Heart right ventricle (tissue), 16 donors: Measurements from ENCODE around the gene AFG1L. TPM values are rescaled to one million over a fixed set of nuclear protein-coding genes. Genes with fewer than 3 reads are reported as not detected.
A peak's percentile ranks its signal among the peaks of the same experiment; 100 is the strongest.

Source experiments
- ATAC-seq, 8 donors: fragments of 200-7000 bp; cut with Tn5 transposase; one replicate each; pipeline ENCODE4 v1.9.1; 2020; ENCODE audit warnings: mild to moderate bottlenecking in 8 of 8, moderate library complexity in 8 of 8, moderate number of reproducible peaks in 1 of 8
- DNase-seq, 2 donors: peaks; one replicate each; pipeline ENCODE4 v3.0.0-alpha.2; 2020
- H3K27ac ChIP-seq, 10 donors: fragments of 200-600 bp; sonication (generic) in 2 of 10; one replicate each; pipeline versions ENCODE4 v1.5.0 to v1.8.0; 2020 to 2022; ENCODE audit warnings: mild to moderate bottlenecking in 3 of 10
- H3K27me3 ChIP-seq, 7 donors: fragments of 200-600 bp; one replicate each; pipeline ENCODE4 v1.8.0; 2021 to 2022; ENCODE audit warnings: mild to moderate bottlenecking in 2 of 7
- H3K36me3 ChIP-seq, 9 donors: fragments of 200-600 bp; sonication (generic) in 1 of 9; one replicate each; pipeline versions ENCODE4 v1.5.0 to v1.8.0; 2020 to 2022; ENCODE audit warnings: mild to moderate bottlenecking in 2 of 9
- H3K4me1 ChIP-seq, 9 donors: fragments of 200-600 bp; sonication (generic) in 1 of 9; one replicate each; pipeline versions ENCODE4 v1.5.0 to v1.8.0; 2020 to 2022; ENCODE audit warnings: mild to moderate bottlenecking in 4 of 9
- H3K4me3 ChIP-seq, 10 donors: fragments of 200-600 bp; sonication (generic) in 2 of 10; one replicate each; pipeline versions ENCODE4 v1.5.0 to v1.8.0; 2020 to 2022; ENCODE audit warnings: mild to moderate bottlenecking in 7 of 10, moderate library complexity in 2 of 10
- H3K9me3 ChIP-seq, 11 donors: fragments of 200-600 bp in 10 of 11; sonication (generic) in 2 of 11; one replicate each; pipeline versions ENCODE4 v1.5.0 to v1.8.0; 2013 to 2022; ENCODE audit warnings: mild to moderate bottlenecking in 2 of 11, control low read depth in 1 of 11, moderate library complexity in 1 of 11
- CTCF ChIP-seq, 9 donors: fragments of 200-600 bp; sonication (generic) in 2 of 9; IDR thresholded peaks; one replicate each; pipeline versions ENCODE4 v1.5.0 to v1.8.0; 2021 to 2022; ENCODE audit warnings: antibody characterized with exemption in 9 of 9, mild to moderate bottlenecking in 5 of 9, moderate library complexity in 1 of 9
- WGBS, 2 donors: extraction: QIAGEN DNeasy Blood & Tissue Kit; methylation state at CpG; one replicate each; pipeline ENCODE4 v1.1.7; 2013; ENCODE audit warnings: inconsistent platforms in 1 of 2; 5-methylcytosine and 5-hydroxymethylcytosine counted together
- intact Hi-C, 10 donors: fragments of 100-400 bp; cut with DNase I; formaldehyde crosslinking; loops; one replicate each; pipeline versions ENCODE4 v1.11.1 to v1.14.2; 2022
- polyA plus RNA-seq, 2 donors: library from polyadenylated mRNA; stranded (reverse); fragments of 200-250 nt; gene quantifications; one replicate each; pipeline ENCODE4 v1.2.3, GENCODE V29; 2013
- total RNA-seq, 10 donors: library from RNA; stranded (reverse); fragmentation: NEBNext Ultra II Directional in 3 of 10; extraction: Animal tissue kit (Norgen Biotek cat#: 25700) in 3 of 10; gene quantifications; one replicate each; pipeline versions ENCODE4 v1.2.1 to v1.2.4, GENCODE V29; 2021 to 2023
- donor health status: Arrhythmogenic right ventricular cardiomyopathy.
- donor health status: ischemic (EF 13 %, LVEDD 7.1; RV severe dilation, severe dysfunction).
- donor health status: healthy with polysubstance abuse.
- donor health status: DM: no; HTN: yes; CAD: no.
- donor health status: DM: no; HTN: no; CAD: no.
- donor health status: ischemic (EF 25% LVEDD 6.9; RV normal size, moderate dysfunction).
- donor health status: ischemic (EF 25% LVEDD 5.7; RV mildly dilated, moderate dysfunction).
- donor health status: healthy.
- donor health status: DM: yes; HTN: yes; CAD: no.
- donor health status: Ischemic cardiomyopathy.
- donor health status: ischemic (EF 35%, LVEDD 5.7; RV mildly dilated, moderate dysfunction).
- donor health status: nonischemic (EF 11% LVEDD 7.7; RV severe dilation, severe dysfunction).
- donor health status: DM: yes; HTN: yes; CAD: no.
- donor health status: PGD.
- donor health status: ischemic (EF 29% LVEDD 5.4; RV normal size, mild dysfunction).
- donor health status: nonischemic (EF 23%, LVEDD 6.1; RV moderate dilation, normal function).

Gene AFG1L
- total and polyA plus RNA-seq, 12 donors: 1.9 to 18.8 (median 12.8) TPM

- peaks cover 0 to 10% (median 0%) of the 10 kb centered on the region in 11 donors for H3K9me3 ChIP-seq
- peak overlapping the region in 1 of 10 donors; percentile 6 for H3K4me3 ChIP-seq
- H3K27ac ChIP-seq: no peak overlapping the region
- intact Hi-C loops: loop anchor here (1.0 to 10.0 kb wide), 18 partner anchors 240 to 1155 kb away; no protein-coding TSS in a partner anchor
- 11 to 17% methylated on average over 5 of the region's 5 CpGs for WGBS, 2 donors
- H3K4me1 ChIP-seq: peaks cover 0 to 9% (median 0%) of the 10 kb centered on the region in 9 donors
- peak; percentile 76 to 92 (median 85) for TF ChIP-seq CTCF (IDR thresholded peaks at IDR 0.05)
- H3K36me3 ChIP-seq: no peaks in the 10 kb centered on the region
- peak; percentile 40 to 72 for DNase-seq
- ATAC-seq: peak; percentile 65 to 90 (median 82)
- no peaks in the 10 kb centered on the region for H3K27me3 ChIP-seq
Measured at GRCh38 chr6:108541843-108542759, 247.2 kb downstream of the AFG1L start.

GRCh38 chr6:108543175-108543940, 248.5 kb downstream of the AFG1L start:
- Histone ChIP-seq H3K27ac (no peak overlapping the region), H3K4me3 (no peak overlapping the region), H3K36me3 (no peaks in the 10 kb centered on the region), H3K27me3 (no peaks in the 10 kb centered on the region), H3K4me1 (peaks cover 0 to 9% (median 0%) of the 10 kb centered on the region in 9 donors), H3K9me3 (peaks cover 0 to 10% (median 0%) of the 10 kb centered on the region in 11 donors)
- DNase-seq: no peak
- intact Hi-C loops: loop anchor here (2.0 to 10.0 kb wide), 14 partner anchors 239 to 1154 kb away; no protein-coding TSS in a partner anchor
- ATAC-seq: peak in 1 of 8 donors; percentile 10
- WGBS, 2 donors: 81 to 82% methylated on average over 7 of the region's 7 CpGs
- no peak for TF ChIP-seq CTCF (IDR thresholded peaks at IDR 0.05)

GRCh38 chr6:108544606-108545005, 249.8 kb downstream of the AFG1L start:
- Histone ChIP-seq H3K27ac (no peak overlapping the region), H3K27me3 (no peaks in the 10 kb centered on the region), H3K36me3 (no peaks in the 10 kb centered on the region), H3K4me1 (peaks cover 0 to 9% (median 0%) of the 10 kb centered on the region in 9 donors), H3K9me3 (peaks cover 0 to 8% (median 0%) of the 10 kb centered on the region in 11 donors), H3K4me3 (no peak overlapping the region)
- TF ChIP-seq CTCF (IDR thresholded peaks at IDR 0.05): no peak
- ATAC-seq: no peak
- DNase-seq: no peak
- WGBS, 2 donors: 61 to 77% methylated on average over 3 of the region's 3 CpGs
- intact Hi-C loops: loop anchor here in 9 of 10 donors (2.0 to 10.0 kb wide), 9 partner anchors 238 to 1153 kb away; no protein-coding TSS in a partner anchor
